Stromal cell of bone marrow (primary cell): ENCODE data around the gene SNX5.
A peak's percentile ranks its signal among the peaks of the same experiment; 100 is the strongest.

Source experiments
- DNase-seq: peaks from one replicate; pipeline ENCODE4 v3.0.0-alpha.2; 2012; ENCODE audit warnings: low read depth

SNX5 gene

GRCh38 chr20:17940224-17940971, 28.2 kb downstream of the SNX5 start:
- no peak for DNase-seq

GRCh38 chr20:17939622-17940223, 28.9 kb downstream of the SNX5 start:
- no peak for DNase-seq

- DNase-seq, result no peak
These were observed 29.5 kb downstream of the SNX5 start for GRCh38 chr20:17938871-17939619.

- peak; percentile 60 for DNase-seq
These were observed 31.5 kb downstream of the SNX5 start for GRCh38 chr20:17936761-17937732.

GRCh38 chr20:17936286-17936760, 32.3 kb downstream of the SNX5 start:
- DNase-seq, result no peak

- DNase-seq, result no peak
These were observed 32.8 kb downstream of the SNX5 start for GRCh38 chr20:17935761-17936160.

GRCh38 chr20:17935186-17935585, 33.4 kb downstream of the SNX5 start:
- no peak for DNase-seq

GRCh38 chr20:17934141-17934862, 34.3 kb downstream of the SNX5 start:
- DNase-seq, result peak; percentile 42

GRCh38 chr20:17933711-17934110, 34.9 kb downstream of the SNX5 start:
- no peak for DNase-seq

GRCh38 chr20:17933121-17933520, 35.5 kb downstream of the SNX5 start:
- no peak for DNase-seq

- DNase-seq, result no peak
These were observed 36.2 kb downstream of the SNX5 start for GRCh38 chr20:17932396-17932795.

- DNase-seq, result no peak
These were observed 37.1 kb downstream of the SNX5 start for GRCh38 chr20:17931513-17931912.

- DNase-seq, result no peak
These were observed 39.8 kb downstream of the SNX5 start for GRCh38 chr20:17928633-17929311.

GRCh38 chr20:17928211-17928611, 40.4 kb downstream of the SNX5 start:
- DNase-seq, result peak; percentile 36

GRCh38 chr20:17925940-17926300, 42.7 kb downstream of the SNX5 start:
- DNase-seq, result no peak

- DNase-seq, result no peak
These were observed 43.3 kb downstream of the SNX5 start for GRCh38 chr20:17925141-17925939.

- no peak for DNase-seq
These were observed 46.8 kb downstream of the SNX5 start for GRCh38 chr20:17921774-17922173.

- DNase-seq, result no peak
These were observed 49.4 kb downstream of the SNX5 start for GRCh38 chr20:17919149-17919548.

- DNase-seq, result no peak
These were observed 50.6 kb downstream of the SNX5 start for GRCh38 chr20:17917832-17918618.
